H1 (cell line): ENCODE results near the gene RNF128. TPM values are rescaled to one million over a fixed set of nuclear protein-coding genes. Genes with fewer than 3 reads are reported as not detected.

ENCODE experiments used
- CTCF ChIA-PET: fragments of 300-600 bp; sonication (Branson Sonifier 250); formaldehyde crosslinking; loops from one replicate; lab custom pipeline; 2021; ENCODE audit not compliant: partially characterized antibody; lab: Charles Lee
- POLR2A ChIA-PET: fragments of 300-600 bp; sonication (Branson Sonifier 250); formaldehyde crosslinking; loops from one replicate; lab custom pipeline; 2021; ENCODE audit warnings: inconsistent platforms; ENCODE audit not compliant: partially characterized antibody; lab: Charles Lee
- DNase-seq, 2 experiments: peaks; one replicate each; pipeline versions ENCODE4 v3.0.0 to v3.0.0-alpha.2; 2010 to 2022; ENCODE audit warnings: low spot score in 2 of 2, low read depth in 1 of 2, mixed read lengths in 1 of 2
- FAIRE-seq: peaks from 2 replicates; lab custom pipeline; 2011; peaks lifted over from hg19 to GRCh38; lab: Jason Lieb, UNC
- H2AFZ ChIP-seq: 2 replicates; pipeline ENCODE4 v1.8.1; 2012; ENCODE audit warnings: low read length, inconsistent platforms
- H2AK5ac ChIP-seq: 2 replicates; pipeline ENCODE4 v1.6.1; 2013; ENCODE audit warnings: low read depth, low read length
- H2BK120ac ChIP-seq: replicated peaks from 2 replicates; pipeline ENCODE3; 2013; ENCODE audit warnings: low read depth, low read length, inconsistent platforms
- H2BK12ac ChIP-seq: 2 replicates; pipeline ENCODE4 v1.6.1; 2013; ENCODE audit warnings: low read depth, low read length
- H2BK15ac ChIP-seq: 2 replicates; pipeline ENCODE4 v1.6.1; 2013; ENCODE audit warnings: low read length
- H2BK20ac ChIP-seq: 2 replicates; pipeline ENCODE4 v1.6.1; 2013; ENCODE audit warnings: low read length
- H2BK5ac ChIP-seq: 2 replicates; pipeline ENCODE4 v1.6.1; 2013; ENCODE audit warnings: low read depth, low read length
- H3K14ac ChIP-seq: 2 replicates; pipeline ENCODE4 v1.6.1; 2013; ENCODE audit warnings: inconsistent platforms; ENCODE audit not compliant: insufficient read length
- H3K18ac ChIP-seq: 2 replicates; pipeline ENCODE4 v1.6.1; 2013; ENCODE audit warnings: low read length; ENCODE audit errors: extremely low read depth
- H3K23ac ChIP-seq: 2 replicates; pipeline ENCODE4 v1.6.1; 2013; ENCODE audit warnings: inconsistent platforms; ENCODE audit not compliant: insufficient read length
- H3K23me2 ChIP-seq: 2 replicates; pipeline ENCODE4 v1.6.1; 2013; ENCODE audit warnings: low read depth, low read length
- H3K27ac ChIP-seq: 2 replicates; pipeline ENCODE4 v1.6.1; 2011; ENCODE audit warnings: low read depth, low read length, inconsistent platforms
- H3K27me3 ChIP-seq, 4 experiments: replicated peaks in 1 of 4; 1 replicate in 1 of 4; 2 replicates in 3 of 4; pipeline versions ENCODE4 v1.6.1 to v1.8.1; 2011 to 2013; ENCODE audit warnings: low read length in 3 of 4, mild to moderate bottlenecking in 3 of 4, inconsistent platforms in 2 of 4, mixed read lengths in 2 of 4, moderate library complexity in 1 of 4; ENCODE audit not compliant: control insufficient read depth in 3 of 4, insufficient read depth in 3 of 4; ENCODE audit errors: extremely low read depth in 1 of 4
- H3K36me3 ChIP-seq, 4 experiments: 2 replicates each; pipeline versions ENCODE4 v1.6.1 to v1.8.1; 2011 to 2013; ENCODE audit warnings: mild to moderate bottlenecking in 4 of 4, low read length in 3 of 4, moderate library complexity in 2 of 4, control low read depth in 1 of 4, inconsistent platforms in 1 of 4; ENCODE audit not compliant: insufficient read depth in 4 of 4, control insufficient read depth in 2 of 4
- H3K4ac ChIP-seq: replicated peaks from 2 replicates; pipeline ENCODE3; 2013; ENCODE audit warnings: low read length, low read depth, mixed read lengths, inconsistent platforms; ENCODE audit not compliant: insufficient read length
- H3K4me1 ChIP-seq, 4 experiments: replicated peaks in 1 of 4; 1 replicate in 1 of 4; 2 replicates in 3 of 4; pipeline versions ENCODE4 v1.6.1 to v1.8.1; 2011 to 2013; ENCODE audit warnings: low read length in 3 of 4, inconsistent platforms in 2 of 4, mixed read lengths in 1 of 4; ENCODE audit not compliant: insufficient read depth in 4 of 4, control insufficient read depth in 3 of 4
- H3K4me2 ChIP-seq, 2 experiments: 2 replicates each; pipeline versions ENCODE4 v1.6.1 to v1.8.1; 2011 to 2013; ENCODE audit warnings: low read depth in 2 of 2, low read length in 2 of 2, control low read depth in 1 of 2, inconsistent platforms in 1 of 2, mild to moderate bottlenecking in 1 of 2; ENCODE audit not compliant: insufficient read depth in 1 of 2
- H3K4me3 ChIP-seq, 4 experiments: fragments of 200-600, 300-600 bp in 1 of 4; sonication (generic), shearing (Covaris generic), sonication (Bioruptor Twin) in 1 of 4; 2 replicates each; pipeline versions ENCODE4 v1.5.1 to v1.8.1; 2011 to 2016; ENCODE audit warnings: low read length in 4 of 4, low read depth in 3 of 4, control low read depth in 2 of 4, inconsistent platforms in 2 of 4, mild to moderate bottlenecking in 2 of 4, mixed read lengths in 1 of 4, moderate library complexity in 1 of 4; ENCODE audit not compliant: insufficient read depth in 2 of 4; ENCODE audit errors: extremely low read depth in 1 of 4
- H3K56ac ChIP-seq: replicated peaks from 2 replicates; pipeline ENCODE3; 2013; ENCODE audit warnings: low read depth, mild to moderate bottlenecking, mixed read lengths, low read length, inconsistent platforms; ENCODE audit not compliant: insufficient read length
- H3K79me1 ChIP-seq: 2 replicates; pipeline ENCODE4 v1.6.1; 2013; ENCODE audit warnings: low read depth, low read length, control low read depth
- H3K79me2 ChIP-seq, 2 experiments: 2 replicates each; pipeline versions ENCODE4 v1.6.1 to v1.8.1; 2012 to 2013; ENCODE audit warnings: low read length in 2 of 2, mild to moderate bottlenecking in 2 of 2, inconsistent platforms in 1 of 2; ENCODE audit not compliant: insufficient read depth in 2 of 2, control insufficient read depth in 1 of 2
- H3K9ac ChIP-seq, 4 experiments: replicated peaks in 1 of 4; 1 replicate in 1 of 4; 2 replicates in 3 of 4; pipeline versions ENCODE4 v1.6.1 to v1.8.1; 2011 to 2013; ENCODE audit warnings: low read depth in 3 of 4, low read length in 3 of 4, control low read depth in 2 of 4, mild to moderate bottlenecking in 2 of 4, moderate library complexity in 2 of 4, inconsistent platforms in 1 of 4; ENCODE audit errors: extremely low read depth in 1 of 4
- H3K9me3 ChIP-seq, 2 experiments: 2 replicates each; pipeline versions ENCODE4 v1.6.1 to v1.8.1; 2012 to 2013; ENCODE audit warnings: mild to moderate bottlenecking in 2 of 2, moderate library complexity in 2 of 2, control low read depth in 1 of 2, inconsistent platforms in 1 of 2, low read depth in 1 of 2, low read length in 1 of 2, mixed read lengths in 1 of 2; ENCODE audit not compliant: insufficient read depth in 2 of 2
- H4K20me1 ChIP-seq, 2 experiments: replicated peaks in 1 of 2; 2 replicates each; pipeline versions ENCODE3 to v1.8.1; 2011 to 2013; ENCODE audit warnings: inconsistent platforms in 2 of 2, low read length in 2 of 2, mild to moderate bottlenecking in 1 of 2; ENCODE audit not compliant: insufficient read depth in 2 of 2, control insufficient read depth in 1 of 2
- H4K5ac ChIP-seq: 2 replicates; pipeline ENCODE4 v1.6.1; 2013; ENCODE audit warnings: low read length, low read depth, mixed read lengths, inconsistent platforms; ENCODE audit not compliant: insufficient read length
- H4K8ac ChIP-seq: 2 replicates; pipeline ENCODE4 v1.8.0; 2013; ENCODE audit warnings: mild to moderate bottlenecking, moderate library complexity, low read length, inconsistent platforms; ENCODE audit not compliant: insufficient read depth; ENCODE audit errors: extremely low read depth
- H4K91ac ChIP-seq: replicated peaks from 2 replicates; pipeline ENCODE3; 2013; ENCODE audit warnings: low read length, mixed read lengths, inconsistent platforms; ENCODE audit not compliant: insufficient read length
- CHD1 ChIP-seq: IDR thresholded peaks from 2 replicates; pipeline ENCODE4 v1.6.1; 2012; ENCODE audit warnings: low read depth, low read length, improper control_type of control experiment
- CTCF ChIP-seq, 3 experiments: IDR thresholded peaks; 1 replicate in 2 of 3; 2 replicates in 1 of 3; pipeline versions ENCODE4 v1.5.1 to v1.6.1; 2011; ENCODE audit warnings: low read length in 3 of 3, mild to moderate bottlenecking in 3 of 3, inconsistent platforms in 2 of 3, low read depth in 1 of 3, moderate library complexity in 1 of 3; ENCODE audit not compliant: insufficient read depth in 1 of 3; ENCODE audit errors: control extremely low read depth in 1 of 3
- EGR1 ChIP-seq: IDR thresholded peaks from 2 replicates; pipeline ENCODE4 v1.6.1; 2011; ENCODE audit warnings: low read depth, low read length, borderline replicate concordance
- EZH2 ChIP-seq: fragments of 200-600 bp; sonication (generic); IDR thresholded peaks from 2 replicates; pipeline ENCODE4 v1.7.1; 2012; ENCODE audit warnings: low read depth, mild to moderate bottlenecking, moderate library complexity, low read length, inconsistent platforms; ENCODE audit not compliant: severe bottlenecking
- GABPA ChIP-seq: IDR thresholded peaks from 2 replicates; pipeline ENCODE4 v1.6.1; 2011; ENCODE audit warnings: mild to moderate bottlenecking, low read length, moderate library complexity, borderline replicate concordance; ENCODE audit not compliant: insufficient read depth
- JUN ChIP-seq: IDR thresholded peaks from 2 replicates; pipeline ENCODE4 v1.6.1; 2011; ENCODE audit warnings: low read depth, mild to moderate bottlenecking, improper control_type of control experiment, low read length
- KDM1A ChIP-seq: fragments of 200-600, 300-600 bp; sonication (generic); IDR thresholded peaks from 2 replicates; pipeline ENCODE4 v1.7.1; 2016; ENCODE audit warnings: mild to moderate bottlenecking, low read length, borderline replicate concordance
- POLR2A ChIP-seq, 2 experiments: IDR thresholded peaks; 1 replicate in 1 of 2; 2 replicates in 1 of 2; pipeline ENCODE4 v1.6.1; 2011; ENCODE audit warnings: low read depth in 2 of 2, low read length in 2 of 2, mild to moderate bottlenecking in 2 of 2; ENCODE audit errors: control extremely low read depth in 1 of 2
- RXRA ChIP-seq: IDR thresholded peaks from 2 replicates; pipeline ENCODE4 v1.6.1; 2011; ENCODE audit warnings: low read depth, mild to moderate bottlenecking, low read length, moderate library complexity; ENCODE audit not compliant: insufficient read depth
- SIN3A ChIP-seq, 2 experiments: IDR thresholded peaks in 1 of 2; conservative IDR thresholded peaks in 1 of 2; 2 replicates each; pipeline ENCODE4 v1.6.1; 2011 to 2012; ENCODE audit warnings: low read length in 2 of 2, improper control_type of control experiment in 1 of 2, low read depth in 1 of 2, mild to moderate bottlenecking in 1 of 2
- TAF7 ChIP-seq: optimal IDR thresholded peaks from 2 replicates; pipeline ENCODE3; 2011; ENCODE audit warnings: low read depth, mild to moderate bottlenecking, inconsistent platforms, low read length, moderate library complexity, borderline replicate concordance
- TCF12 ChIP-seq: IDR thresholded peaks from 2 replicates; pipeline ENCODE4 v1.6.1; 2011; ENCODE audit warnings: low read depth, mild to moderate bottlenecking, low read length
- WGBS, 2 experiments: shearing (Covaris generic) in 1 of 2; methylation state at CpG; one replicate each; pipeline versions ENCODE4 v1.1.6 to v1.1.7; 2013 to 2015; ENCODE audit warnings: low lambda C conversion rate in 2 of 2, mixed read lengths in 2 of 2, inconsistent platforms in 1 of 2, low coverage in 1 of 2, missing lambda C conversion rate in 1 of 2; ENCODE audit not compliant: insufficient replicate concordance in 2 of 2, insufficient coverage in 1 of 2, insufficient read length in 1 of 2; ENCODE audit errors: extremely low coverage in 1 of 2, missing lambda C conversion rate in 1 of 2; 5-methylcytosine and 5-hydroxymethylcytosine counted together
- polyA plus RNA-seq, 7 experiments: library from polyadenylated mRNA; depleted of rRNA in 3 of 7; stranded (reverse) in 5 of 7; unstranded in 2 of 7; fragments of >200 nt in 5 of 7; fragments of 200-250 nt in 2 of 7; gene quantifications; 1 replicate in 5 of 7; 2 replicates in 1 of 7; 4 replicates in 1 of 7; pipeline versions ENCODE4 v1.2.1 to v1.2.3, GENCODE V29; 2011 to 2013; ENCODE audit warnings: missing spikeins in 2 of 7, mixed read lengths in 2 of 7
- total RNA-seq: library from RNA; stranded (reverse); fragmentation: NEBNext Ultra II Directional; extraction: Animal tissue kit (Norgen Biotek cat#: 25700); gene quantifications from 2 replicates; pipeline ENCODE4 v1.2.1, GENCODE V29; 2021

The RNF128 gene
- total and polyA plus RNA-seq, 2 of the 8 experiments (the other 6 are each of a cell fraction or from before 2014, with no cell fraction given), result 0.74 to 2.0 TPM

DNA sequence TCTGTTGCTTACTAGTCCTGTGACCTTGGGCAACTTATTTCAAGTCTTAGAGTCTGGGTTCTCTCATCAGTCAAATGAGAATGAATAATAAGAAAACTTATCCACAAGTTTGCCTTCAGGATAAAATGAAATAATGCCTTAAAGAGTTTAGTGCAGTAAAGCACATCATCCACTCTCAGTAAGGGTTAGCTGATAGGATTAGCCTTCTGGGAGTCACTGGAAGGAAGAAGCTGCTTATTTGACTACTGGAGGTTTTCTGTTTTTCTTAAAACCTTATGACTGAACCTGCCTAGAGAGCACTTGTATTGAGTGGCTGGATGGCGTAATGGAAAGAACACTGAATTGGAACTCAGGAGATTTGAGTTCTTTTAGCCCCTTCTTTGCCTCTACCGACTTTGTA, 1.8 kb downstream of the RNF128 start:
- Histone ChIP-seq H2BK15ac (no peak overlapping the region), H3K27ac (no peak overlapping the region), H2AK5ac (no peak overlapping the region), H3K4ac (no peak overlapping the region), H3K79me2 (no peaks in the 10 kb centered on the region), H3K9me3 (no peaks in the 10 kb centered on the region), H4K20me1 (no peaks in the 10 kb centered on the region), H3K4me1 (peaks cover 0 to 2% (median 0%) of the 10 kb centered on the region in 4 experiments; a peak in 1 of 7 replicates), H4K5ac (no peak overlapping the region), H4K8ac (no peak overlapping the region), H3K23me2 (peaks cover 12% of the 10 kb centered on the region; the same call in 1 of the 2 replicates), H3K4me3 (no peak overlapping the region), H2BK5ac (no peak overlapping the region), H3K4me2 (no peak overlapping the region; a peak in 1 of 4 replicates), H3K36me3 (no peaks in the 10 kb centered on the region), H3K9ac (no peak overlapping the region), H3K56ac (no peak overlapping the region), H3K18ac (no peak overlapping the region), H3K79me1 (no peaks in the 10 kb centered on the region), H2BK120ac (no peak overlapping the region), H3K14ac (no peak overlapping the region), H3K27me3 (peaks cover 1 to 24% (median 11%) of the 10 kb centered on the region in 4 experiments; a peak in 6 of 7 replicates), H4K91ac (no peak overlapping the region), H2AFZ (no peak overlapping the region), H3K23ac (no peak overlapping the region), H2BK20ac (no peak overlapping the region), H2BK12ac (no peak overlapping the region)
- ChIA-PET POLR2A (no interaction called here), CTCF (interaction anchor here (0.7 kb wide), 1 partner anchor 322 kb away, joined by 4 read pairs; no protein-coding TSS in a partner anchor)
- DNase-seq (no peak), FAIRE-seq (no peak)
- WGBS, 2 experiments, result 97% methylated on average over 2 of the region's 2 CpGs; no CpG with 5 or more reads in 1 of the 2 experiments
- TF ChIP-seq TCF12, result no peak
- no peak for TF ChIP-seq EGR1
- no peak for TF ChIP-seq SIN3A (conservative IDR thresholded peaks at IDR 0.05 in 1 of 2, IDR thresholded peaks at IDR 0.05 in 1 of 2; ENCODE audit: low read depth in 1 of 2, low read length in 2 of 2)
- TF ChIP-seq EZH2, result no peak
- TF ChIP-seq RXRA, result no peak
- no peak for TF ChIP-seq KDM1A
- TF ChIP-seq JUN, result no peak
- TF ChIP-seq CHD1, result no peak
- TF ChIP-seq POLR2A (IDR thresholded peaks at IDR 0.05; ENCODE audit: control extremely low read depth in 1 of 2, low read depth in 2 of 2, low read length in 2 of 2), result no peak
- no peak for TF ChIP-seq GABPA
- TF ChIP-seq TAF7, result no peak
- TF ChIP-seq CTCF (IDR thresholded peaks at IDR 0.05; ENCODE audit: control extremely low read depth in 1 of 3, insufficient read depth in 1 of 3, low read depth in 1 of 3, low read length in 3 of 3), result no peak
